HepG2 (cell line): Measurements from ENCODE around the gene USP5. TPM values are rescaled to one million over a fixed set of nuclear protein-coding genes. Genes with fewer than 3 reads are reported as not detected.
A peak's percentile ranks its signal among the peaks of the same experiment; 100 is the strongest.

ENCODE experiments used
- ARNT ChIP-seq: fragments of 450-650 bp; IDR thresholded peaks from 2 replicates; pipeline ENCODE4 v1.6.1; 2017
- MAZ ChIP-seq, 2 experiments: sonication (generic) in 1 of 2; formaldehyde crosslinking in 1 of 2; IDR thresholded peaks; 2 replicates each; pipeline versions ENCODE4 v1.5.0 to v1.6.1; 2012 to 2020; ENCODE audit warnings: low read depth in 2 of 2, mild to moderate bottlenecking in 2 of 2, borderline replicate concordance in 1 of 2, improper control_type of control experiment in 1 of 2, low read length in 1 of 2, missing genetic modification reagents in 1 of 2, moderate library complexity in 1 of 2
- ZKSCAN8 ChIP-seq: IDR thresholded peaks from 2 replicates; pipeline ENCODE4 v1.6.1; 2016; ENCODE audit warnings: borderline replicate concordance, missing genetic modification reagents, missing compliant biosample characterization
- polyA plus RNA-seq, 8 experiments: library from polyadenylated mRNA; depleted of rRNA in 3 of 8; stranded (reverse) in 7 of 8; unstranded in 1 of 8; fragments of >200 nt; fragmentation: Illumina TruSeq in 4 of 8; extraction: Trizol in 4 of 8; gene quantifications; 2 replicates each; pipeline versions ENCODE4 v1.2.1 to v1.2.3, GENCODE V29; 2011 to 2016; ENCODE audit warnings: low read depth in 4 of 8, missing spikeins in 1 of 8, mixed read lengths in 1 of 8; ENCODE audit not compliant: insufficient read depth in 1 of 8
- total RNA-seq, 5 experiments: library from RNA; depleted of rRNA; stranded (reverse); fragments of >200 nt; fragmentation: Illumina TruSeq; extraction: Trizol; gene quantifications; 2 replicates each; pipeline ENCODE4 v1.2.3, GENCODE V29; 2016; ENCODE audit warnings: low read depth in 1 of 5
- TF ChIP-seq, protein P1 (sequence below): sonication (generic); formaldehyde crosslinking; IDR thresholded peaks from 2 replicates; pipeline ENCODE4 v1.8.0; 2022; ENCODE audit warnings: mild to moderate bottlenecking, missing genetic modification reagents, moderate library complexity
- TF ChIP-seq, protein P2 (sequence below): IDR thresholded peaks from 2 replicates; pipeline ENCODE4 v1.6.1; 2018; ENCODE audit warnings: missing genetic modification reagents, mild to moderate bottlenecking, missing compliant biosample characterization
- TF ChIP-seq, protein P3 (sequence below): sonication (generic); formaldehyde crosslinking; IDR thresholded peaks from 2 replicates; pipeline ENCODE4 v1.5.1; 2020; ENCODE audit warnings: mild to moderate bottlenecking, missing genetic modification reagents, moderate library complexity

Gene USP5
- total and polyA plus RNA-seq, 2 of the 13 experiments (the other 11 are each of a cell fraction or from before 2014, with no cell fraction given), result 39.6 to 56.0 TPM

DNA sequence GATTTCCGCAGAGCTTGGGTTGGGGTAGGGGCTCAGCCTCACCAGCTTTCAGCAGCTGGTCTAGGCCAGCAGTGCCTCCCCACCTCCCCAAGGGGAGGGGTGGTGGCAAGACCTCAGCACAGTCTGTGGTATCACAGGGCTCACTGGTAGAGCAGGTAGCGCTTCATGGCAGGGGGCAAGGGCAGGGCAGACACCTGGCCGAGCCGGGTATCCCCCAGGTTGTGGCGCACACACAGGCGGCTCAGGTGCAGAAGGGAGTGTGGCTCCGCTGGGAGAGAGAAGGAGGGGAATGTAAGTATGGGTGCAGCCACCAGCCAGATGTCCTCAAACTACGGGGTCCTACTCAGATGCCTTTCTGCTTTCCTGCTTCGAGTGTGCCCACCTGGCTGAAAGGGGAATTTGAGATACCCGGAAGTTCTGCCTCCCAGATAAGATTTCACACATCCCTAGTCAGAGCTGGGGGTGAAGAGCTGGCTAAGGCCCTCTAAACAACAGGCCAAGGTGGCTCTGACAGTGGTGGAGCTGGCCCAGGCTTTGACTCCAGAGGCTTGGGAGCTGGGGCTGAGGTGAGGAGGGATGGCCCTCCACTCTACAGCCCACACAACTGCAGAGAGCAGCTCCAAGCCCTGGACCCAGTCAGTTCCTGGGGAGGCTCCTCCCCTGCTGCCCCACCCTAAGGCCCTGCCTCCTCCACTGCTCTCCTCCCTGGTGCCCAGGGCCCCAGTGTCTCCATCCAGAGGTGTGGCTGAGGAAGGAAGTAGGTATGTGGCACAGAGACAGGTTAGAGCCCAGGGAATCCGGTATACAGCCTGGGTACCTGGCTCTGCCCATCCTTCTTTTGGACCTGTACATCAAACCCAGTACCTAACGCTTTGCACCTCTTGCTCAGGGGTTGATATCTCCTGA lies 19.4 kb downstream of the USP5 start (continued):
- TF ChIP-seq, protein P1, sequence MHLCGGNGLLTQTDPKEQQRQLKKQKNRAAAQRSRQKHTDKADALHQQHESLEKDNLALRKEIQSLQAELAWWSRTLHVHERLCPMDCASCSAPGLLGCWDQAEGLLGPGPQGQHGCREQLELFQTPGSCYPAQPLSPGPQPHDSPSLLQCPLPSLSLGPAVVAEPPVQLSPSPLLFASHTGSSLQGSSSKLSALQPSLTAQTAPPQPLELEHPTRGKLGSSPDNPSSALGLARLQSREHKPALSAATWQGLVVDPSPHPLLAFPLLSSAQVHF (CRISPR knock-in tag), result 0 out of 2 replicates have a peak, but pooled peaks have one; percentile 12
- TF ChIP-seq ARNT (no peak), ZKSCAN8 (CRISPR knock-in tag) (no peak), MAZ (IDR thresholded peaks at IDR 0.05; ENCODE audit: borderline replicate concordance, low read depth, low read length) (no peak), MAZ (CRISPR knock-in tag; IDR thresholded peaks at IDR 0.05; ENCODE audit: low read depth) (0 out of 2 replicates have a peak, but pooled peaks have one; percentile 29)
- TF ChIP-seq, protein P2, sequence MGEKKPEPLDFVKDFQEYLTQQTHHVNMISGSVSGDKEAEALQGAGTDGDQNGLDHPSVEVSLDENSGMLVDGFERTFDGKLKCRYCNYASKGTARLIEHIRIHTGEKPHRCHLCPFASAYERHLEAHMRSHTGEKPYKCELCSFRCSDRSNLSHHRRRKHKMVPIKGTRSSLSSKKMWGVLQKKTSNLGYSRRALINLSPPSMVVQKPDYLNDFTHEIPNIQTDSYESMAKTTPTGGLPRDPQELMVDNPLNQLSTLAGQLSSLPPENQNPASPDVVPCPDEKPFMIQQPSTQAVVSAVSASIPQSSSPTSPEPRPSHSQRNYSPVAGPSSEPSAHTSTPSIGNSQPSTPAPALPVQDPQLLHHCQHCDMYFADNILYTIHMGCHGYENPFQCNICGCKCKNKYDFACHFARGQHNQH (CRISPR knock-in tag), result peak; percentile 21; the same call in 1 of the 2 replicates
- TF ChIP-seq, protein P3, sequence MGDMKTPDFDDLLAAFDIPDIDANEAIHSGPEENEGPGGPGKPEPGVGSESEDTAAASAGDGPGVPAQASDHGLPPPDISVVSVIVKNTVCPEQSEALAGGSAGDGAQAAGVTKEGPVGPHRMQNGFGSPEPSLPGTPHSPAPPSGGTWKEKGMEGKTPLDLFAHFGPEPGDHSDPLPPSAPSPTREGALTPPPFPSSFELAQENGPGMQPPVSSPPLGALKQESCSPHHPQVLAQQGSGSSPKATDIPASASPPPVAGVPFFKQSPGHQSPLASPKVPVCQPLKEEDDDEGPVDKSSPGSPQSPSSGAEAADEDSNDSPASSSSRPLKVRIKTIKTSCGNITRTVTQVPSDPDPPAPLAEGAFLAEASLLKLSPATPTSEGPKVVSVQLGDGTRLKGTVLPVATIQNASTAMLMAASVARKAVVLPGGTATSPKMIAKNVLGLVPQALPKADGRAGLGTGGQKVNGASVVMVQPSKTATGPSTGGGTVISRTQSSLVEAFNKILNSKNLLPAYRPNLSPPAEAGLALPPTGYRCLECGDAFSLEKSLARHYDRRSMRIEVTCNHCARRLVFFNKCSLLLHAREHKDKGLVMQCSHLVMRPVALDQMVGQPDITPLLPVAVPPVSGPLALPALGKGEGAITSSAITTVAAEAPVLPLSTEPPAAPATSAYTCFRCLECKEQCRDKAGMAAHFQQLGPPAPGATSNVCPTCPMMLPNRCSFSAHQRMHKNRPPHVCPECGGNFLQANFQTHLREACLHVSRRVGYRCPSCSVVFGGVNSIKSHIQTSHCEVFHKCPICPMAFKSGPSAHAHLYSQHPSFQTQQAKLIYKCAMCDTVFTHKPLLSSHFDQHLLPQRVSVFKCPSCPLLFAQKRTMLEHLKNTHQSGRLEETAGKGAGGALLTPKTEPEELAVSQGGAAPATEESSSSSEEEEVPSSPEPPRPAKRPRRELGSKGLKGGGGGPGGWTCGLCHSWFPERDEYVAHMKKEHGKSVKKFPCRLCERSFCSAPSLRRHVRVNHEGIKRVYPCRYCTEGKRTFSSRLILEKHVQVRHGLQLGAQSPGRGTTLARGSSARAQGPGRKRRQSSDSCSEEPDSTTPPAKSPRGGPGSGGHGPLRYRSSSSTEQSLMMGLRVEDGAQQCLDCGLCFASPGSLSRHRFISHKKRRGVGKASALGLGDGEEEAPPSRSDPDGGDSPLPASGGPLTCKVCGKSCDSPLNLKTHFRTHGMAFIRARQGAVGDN, result peak; percentile 43
- TF ChIP-seq, all 625 proteins: peak for 49
